HCT116 (cell line): ENCODE data around the gene KIAA1671. TPM values are rescaled to one million over a fixed set of nuclear protein-coding genes. Genes with fewer than 3 reads are reported as not detected.

Experiments
- ATAC-seq: fragments of 200-7000 bp; cut with Tn5 transposase; 2 replicates; pipeline ENCODE4 v1.9.1; 2020; ENCODE audit warnings: mild to moderate bottlenecking, moderate library complexity
- BruUV-seq: library from RNA; stranded (reverse); fragments of 400-500 nt; replicated peaks from 2 replicates; lab custom pipeline; 2021; lab: Mats Ljungman, UMichigan
- CTCF ChIA-PET: fragments of 300-600 bp; sonication (Branson Sonifier 250); formaldehyde crosslinking; loops from one replicate; lab custom pipeline; 2021; ENCODE audit warnings: antibody characterized with exemption; lab: Charles Lee
- POLR2A ChIA-PET: fragments of 300-600, 350-600 bp; sonication (Branson Sonifier 250); formaldehyde crosslinking; loops from one replicate; lab custom pipeline; 2021; ENCODE audit warnings: antibody characterized with exemption; lab: Charles Lee
- RAD21 ChIA-PET, 2 experiments: fragments of 300-600 bp; sonication (Branson Sonifier 250); formaldehyde crosslinking; loops; one replicate each; lab custom pipeline; 2023; ENCODE audit warnings: low total read pairs in 2 of 2; ENCODE audit not compliant: uncharacterized antibody in 2 of 2, unreplicated experiment in 2 of 2, low non-redundant PET in 1 of 2; lab: Charles Lee
- DNase-seq: peaks from one replicate; pipeline ENCODE4 v3.0.0-alpha.2; 2010; ENCODE audit warnings: low read depth, low spot score
- H2AFZ ChIP-seq: fragments of 200-600 bp; shearing (Covaris generic), sonication (generic); 2 replicates; pipeline ENCODE4 v1.6.1; 2017; ENCODE audit warnings: low read depth, mixed run types, mixed read lengths, antibody characterized with exemption, low read length; ENCODE audit not compliant: poor library complexity, severe bottlenecking
- H3K27ac ChIP-seq: 2 replicates; pipeline ENCODE4 v1.5.1; 2012; ENCODE audit warnings: low read depth, low read length
- H3K27me3 ChIP-seq: fragments of 200-600 bp; sonication (generic); 2 replicates; pipeline ENCODE4 v1.6.1; 2016; ENCODE audit warnings: mixed run types, low read length, mixed read lengths; ENCODE audit not compliant: insufficient read depth
- H3K36me3 ChIP-seq, 2 experiments: fragments of 200-500 bp in 1 of 2; fragments of 200-600 bp in 1 of 2; sonication (Bioruptor generic) in 1 of 2; sonication (generic) in 1 of 2; 2 replicates each; pipeline versions ENCODE4 v1.5.1 to v1.6.1; 2014 to 2016; ENCODE audit warnings: low read length in 2 of 2, inconsistent platforms in 1 of 2, mixed read lengths in 1 of 2, mixed run types in 1 of 2; ENCODE audit not compliant: insufficient read depth in 2 of 2, control insufficient read depth in 1 of 2
- H3K4me1 ChIP-seq, 2 experiments: fragments of 200-600 bp in 1 of 2; sonication (generic) in 1 of 2; 2 replicates each; pipeline versions ENCODE4 v1.5.1 to v1.6.1; 2012 to 2017; ENCODE audit warnings: low read length in 2 of 2, inconsistent platforms in 1 of 2, mild to moderate bottlenecking in 1 of 2, mixed read lengths in 1 of 2, mixed run types in 1 of 2, moderate library complexity in 1 of 2; ENCODE audit not compliant: insufficient read depth in 2 of 2, control insufficient read depth in 1 of 2
- H3K4me2 ChIP-seq: fragments of 200-600 bp; sonication (generic); 2 replicates; pipeline ENCODE4 v1.6.1; 2017; ENCODE audit warnings: mixed run types, low read length, mixed read lengths
- H3K4me3 ChIP-seq, 2 experiments: fragments of 200-600 bp in 1 of 2; sonication (generic) in 1 of 2; replicated peaks in 1 of 2; 2 replicates each; pipeline ENCODE4 v1.5.1; 2011 to 2016; ENCODE audit warnings: low read length in 2 of 2, control low read depth in 1 of 2, low read depth in 1 of 2, mild to moderate bottlenecking in 1 of 2, mixed read lengths in 1 of 2, mixed run types in 1 of 2
- H3K79me2 ChIP-seq: fragments of 200-600 bp; sonication (generic); 2 replicates; pipeline ENCODE4 v1.6.1; 2017; ENCODE audit warnings: mild to moderate bottlenecking, mixed run types, low read length, moderate library complexity, mixed read lengths; ENCODE audit not compliant: insufficient read depth
- H3K9ac ChIP-seq: fragments of 200-600 bp; sonication (generic); 2 replicates; pipeline ENCODE4 v1.6.1; 2016; ENCODE audit warnings: low read length, mixed read lengths
- H3K9me2 ChIP-seq: fragments of 200-600 bp; sonication (generic), shearing (Covaris generic); 2 replicates; pipeline ENCODE4 v1.6.1; 2017; ENCODE audit warnings: mixed run types, mild to moderate bottlenecking, moderate library complexity; ENCODE audit not compliant: insufficient read depth
- H3K9me3 ChIP-seq, 2 experiments: fragments of 200-500 bp in 1 of 2; fragments of 200-600 bp in 1 of 2; sonication (Bioruptor generic) in 1 of 2; sonication (generic) in 1 of 2; 2 replicates each; pipeline ENCODE4 v1.6.1; 2014 to 2017; ENCODE audit warnings: low read length in 2 of 2, mixed read lengths in 2 of 2, inconsistent platforms in 1 of 2, low read depth in 1 of 2, mild to moderate bottlenecking in 1 of 2, mixed run types in 1 of 2, moderate library complexity in 1 of 2; ENCODE audit not compliant: control insufficient read depth in 1 of 2, insufficient read depth in 1 of 2
- H4K20me1 ChIP-seq: fragments of 200-600 bp; sonication (generic), shearing (Covaris generic); 2 replicates; pipeline ENCODE4 v1.6.1; 2017; ENCODE audit warnings: mixed run types, mild to moderate bottlenecking, moderate library complexity; ENCODE audit not compliant: insufficient read depth
- ELF1 ChIP-seq: IDR thresholded peaks from 2 replicates; pipeline ENCODE4 v1.6.1; 2012; ENCODE audit warnings: low read depth, borderline replicate concordance
- FOSL1 ChIP-seq: IDR thresholded peaks from 2 replicates; pipeline ENCODE4 v1.6.1; 2012; ENCODE audit warnings: low read depth
- JUND ChIP-seq: IDR thresholded peaks from 2 replicates; pipeline ENCODE4 v1.6.1; 2012
- POLR2AphosphoS5 ChIP-seq: IDR thresholded peaks from 2 replicates; pipeline ENCODE4 v1.6.1; 2011; ENCODE audit warnings: mild to moderate bottlenecking, low read depth, low read length, moderate library complexity
- SIN3A ChIP-seq: IDR thresholded peaks from 2 replicates; pipeline ENCODE4 v1.6.1; 2012; ENCODE audit warnings: low read depth
- ZBTB33 ChIP-seq: IDR thresholded peaks from 2 replicates; pipeline ENCODE4 v1.6.1; 2011; ENCODE audit warnings: mild to moderate bottlenecking, low read length, moderate library complexity; ENCODE audit not compliant: insufficient replicate concordance; ENCODE audit errors: extremely low read depth
- intact Hi-C: fragments of 100-400 bp; cut with micrococcal nuclease; formaldehyde crosslinking; loops from 2 replicates; pipeline ENCODE4 v1.10.0; 2022
- total RNA-seq: library from RNA; stranded (reverse); gene quantifications from one replicate; pipeline ENCODE4 v1.2.1, GENCODE V29; 2021; ENCODE audit not compliant: unreplicated experiment
- TF ChIP-seq, protein P1 (sequence below): IDR thresholded peaks from 2 replicates; pipeline ENCODE4 v1.6.1; 2012

The KIAA1671 gene
- total RNA-seq, 1 experiment from 2014 or later: 36.8 TPM

DNA sequence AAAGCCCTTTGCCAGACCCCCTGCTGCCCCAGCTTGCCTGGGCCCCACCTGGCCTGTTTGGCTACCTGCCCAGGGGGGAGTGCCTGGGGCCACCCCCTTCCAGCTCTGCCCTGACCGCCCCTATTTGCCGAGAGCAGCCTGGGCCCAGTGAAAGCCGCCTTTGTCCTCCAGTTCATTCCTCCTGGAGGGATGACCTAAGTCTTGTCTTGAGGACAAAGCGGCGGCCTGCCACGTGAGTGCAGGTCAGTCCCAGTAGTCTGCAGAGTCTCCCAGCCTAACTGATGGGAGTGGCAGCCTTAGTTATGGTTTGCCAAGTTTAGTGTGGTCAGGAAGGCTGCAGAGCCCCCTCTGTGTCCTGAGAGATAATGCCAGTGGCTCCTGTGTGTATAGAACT is 131.3 kb downstream of the KIAA1671 start:
- no peak for DNase-seq
- intact Hi-C loops: no loop called here
- Histone ChIP-seq H2AFZ (no peak overlapping the region), H3K4me2 (no peak overlapping the region)
- TF ChIP-seq, protein P1, sequence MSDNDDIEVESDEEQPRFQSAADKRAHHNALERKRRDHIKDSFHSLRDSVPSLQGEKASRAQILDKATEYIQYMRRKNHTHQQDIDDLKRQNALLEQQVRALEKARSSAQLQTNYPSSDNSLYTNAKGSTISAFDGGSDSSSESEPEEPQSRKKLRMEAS: no peak
- TF ChIP-seq ELF1 (no peak), ZBTB33 (no peak), POLR2AphosphoS5 (no peak), SIN3A (no peak), FOSL1 (no peak), JUND (no peak)
- TF ChIP-seq, all 23 proteins: peak for 0
- no TSS peak for BruUV-seq
- RAD21 ChIA-PET: no interaction called here
- H3K79me2 ChIP-seq: no peaks in the 10 kb centered on the region
- no peak overlapping the region for H3K4me3 ChIP-seq
- no peaks in the 10 kb centered on the region for H3K9me2 ChIP-seq
- POLR2A ChIA-PET: no interaction called here
- no peaks in the 10 kb centered on the region for H3K9me3 ChIP-seq
- H3K27me3 ChIP-seq: no peaks in the 10 kb centered on the region
- no peak for ATAC-seq
- no peaks in the 10 kb centered on the region for H4K20me1 ChIP-seq
- H3K36me3 ChIP-seq: no peaks in the 10 kb centered on the region
- H3K9ac ChIP-seq: no peak overlapping the region
- H3K4me1 ChIP-seq: no peaks in the 10 kb centered on the region
- no peak overlapping the region for H3K27ac ChIP-seq
- CTCF ChIA-PET: interaction anchor here (0.7 kb wide), 1 partner anchor 21 kb away, joined by 3 read pairs; no protein-coding TSS in a partner anchor
